Germinal center (tissue), 1 donor: Measurements from ENCODE around the gene TTLL8.

Experiments used
- DNase-seq: peaks from one replicate; pipeline ENCODE4 v3.0.0; 2012; ENCODE audit warnings: mixed read lengths, low spot score

Gene TTLL8

DNA sequence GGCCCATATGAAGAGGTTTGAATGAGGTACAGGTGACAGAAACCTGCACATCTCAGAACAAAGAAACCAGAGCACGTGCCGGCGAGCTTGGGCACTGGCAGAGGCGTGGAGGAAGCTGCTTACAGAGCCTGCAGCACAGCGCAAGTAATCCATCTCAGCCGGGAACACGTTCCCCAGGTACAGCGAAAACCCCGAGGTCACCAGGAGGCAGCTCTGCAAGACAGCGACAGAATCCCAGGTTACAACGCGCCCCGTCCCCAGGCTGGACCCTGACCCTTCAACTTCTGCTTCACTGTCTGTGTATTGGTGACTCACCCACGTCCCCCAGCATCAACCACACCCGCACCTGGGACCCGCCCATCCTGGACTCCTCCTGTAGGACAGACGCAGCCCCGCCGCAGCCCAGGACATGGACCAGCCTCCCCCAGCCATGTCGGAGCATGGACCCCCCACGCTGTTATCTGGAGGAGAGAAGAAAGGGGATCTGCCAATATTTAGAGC, 24.9 kb upstream of the TTLL8 start:
- no peak for DNase-seq

DNA sequence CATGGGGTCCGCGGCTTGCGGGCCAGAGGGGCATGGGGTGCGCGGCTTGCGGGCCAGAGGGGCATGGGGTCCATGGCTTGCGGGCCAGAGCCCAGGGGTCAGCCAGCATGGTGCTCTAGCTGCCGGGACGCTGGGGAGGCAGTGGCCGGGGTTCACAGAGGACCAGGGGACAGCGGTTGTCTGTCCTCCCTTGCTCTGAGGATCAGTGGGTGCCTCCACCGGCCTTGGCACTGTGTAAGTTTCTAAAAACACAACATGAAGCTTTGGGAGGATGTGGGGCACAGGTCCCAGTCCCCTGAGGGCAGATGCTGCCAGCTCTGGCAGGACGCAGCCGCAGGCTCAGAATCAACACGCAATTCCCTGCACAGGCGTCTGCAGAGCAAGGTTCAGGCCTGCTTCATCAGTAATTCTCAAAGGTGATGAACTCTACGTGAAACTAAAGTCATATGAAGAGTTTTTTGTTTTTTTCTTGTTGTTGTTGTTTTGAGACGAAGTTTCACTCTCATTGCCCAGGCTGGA, 24.2 kb upstream of the TTLL8 start:
- no peak for DNase-seq

DNA sequence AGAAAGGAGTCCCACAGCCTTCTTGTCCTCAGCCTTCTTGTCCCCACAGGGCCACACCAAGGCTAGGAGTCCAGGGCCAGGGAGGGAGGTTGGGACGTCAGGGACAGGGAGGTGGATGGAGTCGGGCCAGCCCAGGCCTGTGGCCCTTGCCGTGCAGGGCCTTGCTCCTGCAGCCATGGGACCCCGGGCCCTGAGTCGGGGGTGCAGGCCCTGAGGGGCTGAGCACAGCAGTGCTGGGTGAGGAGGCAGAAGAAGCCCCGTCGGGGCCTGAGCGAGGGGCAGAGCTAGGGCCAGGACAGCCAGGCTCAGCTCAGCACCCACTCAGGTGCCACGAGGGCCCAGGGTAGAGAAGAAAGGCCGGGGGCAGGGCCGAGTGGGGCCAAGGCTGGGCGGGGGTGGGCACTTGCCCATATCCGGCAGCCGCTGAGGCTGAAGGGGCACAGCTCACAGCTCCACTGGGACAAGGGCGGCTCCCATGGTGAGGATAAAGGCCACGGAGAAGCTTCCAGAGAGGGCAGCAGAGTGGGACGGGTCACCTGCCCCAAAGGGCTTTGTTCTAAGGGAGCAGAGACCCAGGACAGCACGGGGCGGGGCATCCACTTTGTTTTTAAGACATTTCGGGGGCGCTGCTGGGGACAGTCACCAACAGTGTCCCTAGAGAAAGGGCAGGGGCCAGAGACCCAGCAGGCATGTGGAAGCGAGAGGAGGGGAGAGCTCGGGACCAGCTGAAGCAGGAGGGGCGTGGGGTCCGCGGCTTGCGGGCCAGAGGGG, 23.5 kb upstream of the TTLL8 start:
- DNase-seq, result no peak

DNA sequence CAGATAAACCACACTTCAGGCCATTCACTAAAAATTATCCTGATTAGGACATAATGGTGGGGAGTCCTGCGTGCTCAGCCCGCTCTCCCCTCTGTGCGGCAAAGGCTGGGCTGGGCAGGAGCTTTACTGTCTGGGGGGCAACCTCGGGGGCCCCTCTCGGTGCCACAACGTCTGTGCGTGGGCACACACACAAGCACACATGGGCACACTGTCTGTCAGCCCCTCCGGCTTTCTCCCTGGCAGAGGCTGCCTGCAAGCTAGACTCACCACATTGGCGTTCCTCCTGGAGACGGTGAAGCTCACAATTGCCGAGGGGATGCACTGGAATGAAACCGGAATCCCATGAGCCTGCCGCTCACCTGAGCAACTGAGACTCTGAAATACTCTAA, 22.0 kb upstream of the TTLL8 start:
- DNase-seq, result no peak

DNA sequence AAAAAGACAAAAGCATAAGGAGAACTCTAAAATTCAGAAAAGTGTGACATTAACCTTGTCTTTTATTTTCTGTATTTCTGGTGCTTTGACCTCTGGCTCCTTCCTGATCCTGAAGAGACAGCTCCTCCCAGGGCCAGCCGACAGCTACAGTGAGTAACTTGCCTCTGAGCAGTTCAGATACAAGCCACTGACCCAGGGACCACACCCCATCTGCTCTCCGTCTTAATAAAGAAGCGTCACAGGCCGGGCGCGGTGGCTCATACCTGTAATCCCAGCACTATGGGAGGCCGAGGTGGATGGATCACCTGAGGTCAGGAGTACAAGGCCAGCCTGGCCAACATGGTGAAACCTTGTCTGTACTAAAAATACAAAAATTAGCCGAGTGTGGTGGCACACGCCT, 20.7 kb upstream of the TTLL8 start:
- DNase-seq, result no peak

DNA sequence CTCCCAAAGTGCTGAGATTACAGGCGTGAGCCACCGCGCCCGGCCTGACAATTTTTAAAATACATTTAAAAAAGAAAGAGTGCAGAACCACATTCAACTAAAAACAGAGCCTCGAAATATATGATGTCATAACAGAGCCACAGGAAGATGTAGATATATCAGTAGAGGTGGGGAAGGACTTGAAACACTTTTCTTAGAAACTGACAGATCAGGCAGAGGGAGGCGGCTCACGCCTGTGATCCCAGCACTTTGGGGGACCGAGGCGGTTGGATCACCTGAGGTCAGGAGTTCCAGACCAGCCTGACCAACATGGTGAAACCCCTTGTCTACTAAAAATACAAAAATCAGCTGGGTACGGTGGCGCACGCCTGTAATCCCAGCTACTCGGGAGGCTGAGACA, 20.1 kb upstream of the TTLL8 start:
- no peak for DNase-seq

DNA sequence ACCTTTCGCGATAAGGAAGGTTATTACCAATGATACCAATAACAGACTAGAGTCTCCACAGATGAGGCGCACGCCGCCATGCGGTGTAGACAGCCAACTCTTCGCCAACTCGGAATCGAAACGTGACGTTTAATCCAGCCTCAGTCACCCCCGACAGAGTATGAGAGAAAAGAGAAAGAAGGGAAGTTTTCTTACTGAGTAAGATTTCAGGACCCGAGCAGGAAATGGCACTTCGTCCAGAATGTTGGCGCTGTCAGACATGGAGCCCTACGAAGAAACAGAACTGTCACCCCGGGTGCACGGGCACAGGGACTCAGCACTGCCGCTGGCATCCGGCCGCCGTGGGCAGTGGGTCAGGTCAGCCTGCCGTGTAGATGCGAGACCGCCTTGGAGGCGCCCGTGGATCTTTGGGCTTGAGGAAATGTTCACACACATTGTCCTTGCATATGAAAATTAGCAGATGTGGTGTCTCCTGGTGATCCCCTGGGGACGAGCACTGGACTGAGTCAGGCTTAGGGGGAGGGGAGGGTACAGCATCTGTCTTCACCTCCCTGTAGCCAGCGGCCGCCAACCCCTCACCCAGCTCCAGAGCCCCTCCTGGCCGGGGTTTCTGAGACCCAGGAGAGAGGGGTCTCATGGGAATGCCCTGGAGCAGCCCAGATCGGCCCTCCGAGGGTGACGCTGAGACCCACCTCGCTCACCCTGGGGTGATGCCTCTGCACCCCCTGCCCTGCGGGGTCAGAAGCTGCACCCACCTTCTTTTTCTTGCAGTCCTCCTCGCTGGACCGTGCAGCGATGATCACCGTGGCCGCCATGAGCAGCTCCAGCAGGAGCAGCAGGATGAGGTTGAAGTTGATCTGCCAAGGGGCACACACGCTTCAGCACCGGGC, 18.8 kb upstream of the TTLL8 start:
- DNase-seq, result no peak

DNA sequence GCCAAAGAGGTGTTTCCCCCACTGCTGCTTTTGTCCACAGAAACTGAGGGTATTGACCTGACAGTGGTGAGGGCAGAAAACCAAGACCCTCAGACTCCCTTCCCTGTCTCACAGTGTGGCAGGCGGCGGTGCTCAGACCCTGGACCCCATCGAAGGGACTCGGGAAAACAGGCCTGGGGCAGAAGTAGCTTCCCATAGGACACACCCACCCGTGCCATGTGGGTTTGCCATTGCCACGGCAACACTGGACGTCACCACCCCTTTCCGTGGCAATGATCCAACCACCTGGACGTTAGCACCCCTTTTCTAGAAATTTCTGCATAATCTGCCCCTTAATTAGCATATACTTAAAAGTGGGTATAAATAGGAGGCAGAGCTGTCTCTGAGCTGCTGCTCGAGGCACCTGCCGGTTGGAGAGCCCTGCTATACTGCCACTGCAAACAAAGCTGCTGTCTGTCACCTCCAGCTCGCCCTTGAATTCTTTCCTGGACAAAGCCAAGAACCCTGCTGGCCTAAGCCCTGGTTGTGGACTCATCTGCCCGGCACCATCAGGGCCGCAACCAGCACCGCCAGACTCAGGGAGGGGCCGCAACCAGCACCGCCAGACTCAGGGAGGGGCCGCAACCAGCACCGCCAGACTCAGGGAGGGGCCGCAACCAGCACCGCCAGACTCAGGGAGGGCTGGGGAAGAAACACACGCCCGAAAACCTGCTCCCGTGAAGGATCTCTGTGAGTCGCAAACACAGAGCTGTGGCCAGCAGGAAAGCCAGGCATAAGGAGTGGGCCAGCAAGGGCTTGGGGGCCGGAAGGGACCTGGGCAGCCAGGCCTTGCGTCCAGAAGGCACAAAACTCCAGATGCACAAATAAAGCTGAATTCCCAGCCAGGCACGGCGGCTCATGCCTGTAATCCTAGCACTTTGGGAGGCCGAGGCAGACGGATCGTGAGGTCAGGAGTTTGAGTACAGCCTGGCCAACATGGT, 16.7 kb upstream of the TTLL8 start:
- DNase-seq, result no peak

DNA sequence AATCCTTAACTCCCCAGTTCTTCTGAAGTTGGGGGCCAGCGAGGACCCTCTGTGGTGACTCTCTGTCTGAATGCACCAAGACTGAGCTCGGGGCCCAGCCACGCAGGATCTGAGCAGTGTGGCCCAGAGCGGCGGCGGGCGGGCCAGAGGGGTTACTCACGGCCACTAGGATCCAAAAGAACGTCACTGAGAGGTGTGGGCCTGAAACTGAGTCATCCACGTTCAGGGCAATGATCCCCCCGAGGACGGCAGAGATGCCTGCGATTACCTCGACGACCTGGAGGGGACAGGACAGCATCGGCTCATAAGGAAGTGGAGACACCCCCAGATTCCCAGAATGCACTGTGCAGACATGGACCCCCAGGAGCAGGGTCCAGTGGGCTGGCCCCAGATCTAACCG, 16.0 kb upstream of the TTLL8 start:
- DNase-seq, result no peak

DNA sequence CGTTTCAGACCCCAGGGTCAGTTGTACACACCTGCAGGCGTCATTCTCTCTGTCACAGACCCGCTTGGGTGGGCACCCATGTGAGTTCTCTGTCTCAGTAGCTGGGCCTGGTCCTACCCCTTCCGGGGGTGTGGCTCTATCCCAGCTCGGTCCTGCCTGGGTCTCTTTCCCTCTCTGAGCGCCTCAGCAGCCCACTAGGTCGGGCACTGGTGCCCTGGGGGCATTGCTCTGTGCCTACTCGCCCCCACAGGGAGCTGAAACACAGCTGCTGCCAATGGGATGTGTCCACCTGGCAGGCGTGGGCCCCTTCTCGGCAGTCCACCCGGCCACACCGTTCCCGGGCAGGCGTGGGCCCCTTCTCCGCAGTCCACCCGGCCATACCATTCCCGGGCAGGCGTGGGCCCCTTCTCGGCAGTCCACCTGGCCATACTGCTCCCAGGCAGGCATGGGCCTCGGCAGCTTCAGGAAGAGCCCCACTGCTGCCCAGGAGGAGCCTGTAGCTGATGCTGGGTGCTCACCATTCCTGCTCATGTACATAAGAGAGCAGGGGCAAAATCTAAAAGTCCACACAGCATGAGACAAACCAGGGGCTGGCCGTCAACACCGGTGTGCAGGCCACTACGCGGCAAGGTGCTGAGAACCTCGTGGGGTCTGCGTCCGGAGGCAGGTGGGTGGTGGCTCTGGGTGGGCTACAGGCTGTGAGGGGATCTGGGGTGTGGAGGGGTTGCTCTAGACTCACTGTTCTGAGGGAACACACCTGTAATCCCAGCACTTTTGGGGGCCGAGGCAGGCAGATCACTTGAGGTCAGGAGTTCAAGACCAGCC, 14.8 kb upstream of the TTLL8 start:
- no peak for DNase-seq

DNA sequence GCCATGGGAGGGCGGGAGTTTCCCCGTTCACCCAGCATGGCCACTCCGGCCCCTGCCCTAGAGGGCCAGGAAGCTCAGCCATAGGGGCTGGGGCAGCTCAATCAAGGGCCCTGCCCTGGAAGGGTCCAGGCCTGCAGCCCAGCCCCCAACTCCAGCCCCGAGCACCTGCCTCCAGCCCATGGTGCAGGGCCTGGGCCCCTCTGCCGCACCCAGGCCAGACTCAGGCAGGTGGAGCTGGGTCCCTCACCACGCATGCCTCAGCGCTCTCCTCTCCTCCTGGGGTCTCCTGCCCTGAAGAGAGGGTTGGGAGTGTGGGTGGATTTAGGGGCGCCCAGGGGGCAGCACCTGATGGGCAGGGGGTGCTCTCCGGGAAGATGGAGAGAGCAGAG, 14.1 kb upstream of the TTLL8 start:
- DNase-seq, result no peak

DNA sequence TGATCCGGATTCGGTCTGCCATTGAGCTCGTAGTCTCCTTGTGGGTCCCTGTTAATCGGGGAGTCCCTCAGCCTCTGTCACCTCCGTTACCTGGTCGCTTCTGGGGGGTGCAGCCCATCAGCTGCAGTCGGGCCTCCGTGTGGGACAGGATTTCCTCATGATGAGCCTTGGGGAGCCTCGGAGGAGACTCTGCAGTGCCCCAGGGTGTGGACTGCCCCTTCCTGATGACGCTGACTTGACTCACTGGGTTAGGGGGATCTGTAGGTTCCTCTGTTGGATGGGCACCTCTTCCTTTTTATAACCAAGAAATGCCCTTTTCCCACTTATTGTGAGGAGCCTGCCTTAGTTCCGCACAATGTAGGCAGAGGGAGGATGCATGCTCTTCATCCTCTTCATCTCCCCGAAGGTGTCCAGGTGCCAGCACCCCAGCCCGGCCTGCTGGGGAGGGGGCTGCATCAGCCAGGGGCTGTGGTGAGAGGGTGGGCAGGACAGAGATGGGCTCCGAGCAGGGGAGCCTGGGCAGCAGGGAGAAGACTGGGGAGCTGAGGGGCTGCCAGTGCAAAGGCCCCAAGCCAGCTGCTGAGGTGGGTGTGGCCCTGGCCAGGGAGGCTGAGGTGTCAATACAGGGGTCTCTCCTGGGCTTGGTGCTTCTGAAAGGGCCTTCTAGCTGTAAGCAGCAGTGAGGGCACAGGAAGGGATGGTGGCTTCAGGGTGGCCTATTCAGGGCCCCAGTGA, 13.5 kb upstream of the TTLL8 start:
- DNase-seq, result no peak

DNA sequence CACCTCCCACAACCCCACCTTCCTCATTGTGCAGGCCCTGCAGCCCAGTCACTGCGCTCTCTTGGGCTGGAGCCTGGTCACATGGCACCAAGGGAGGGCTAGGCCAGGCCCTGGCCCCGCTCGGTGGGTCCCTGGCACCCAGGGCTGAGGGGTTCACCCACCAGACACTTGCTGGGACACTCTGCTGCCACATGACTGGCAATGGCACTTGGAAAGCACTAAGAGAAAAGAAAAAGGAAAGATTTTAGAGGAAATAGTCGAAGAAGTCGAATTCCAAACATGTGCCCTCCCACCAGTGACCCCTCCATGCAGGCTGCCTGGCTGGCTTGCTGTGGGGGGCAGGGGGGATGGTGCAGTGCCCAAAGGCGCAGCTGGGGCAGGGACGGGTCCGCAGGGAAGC, 12.3 kb upstream of the TTLL8 start:
- no peak for DNase-seq

DNA sequence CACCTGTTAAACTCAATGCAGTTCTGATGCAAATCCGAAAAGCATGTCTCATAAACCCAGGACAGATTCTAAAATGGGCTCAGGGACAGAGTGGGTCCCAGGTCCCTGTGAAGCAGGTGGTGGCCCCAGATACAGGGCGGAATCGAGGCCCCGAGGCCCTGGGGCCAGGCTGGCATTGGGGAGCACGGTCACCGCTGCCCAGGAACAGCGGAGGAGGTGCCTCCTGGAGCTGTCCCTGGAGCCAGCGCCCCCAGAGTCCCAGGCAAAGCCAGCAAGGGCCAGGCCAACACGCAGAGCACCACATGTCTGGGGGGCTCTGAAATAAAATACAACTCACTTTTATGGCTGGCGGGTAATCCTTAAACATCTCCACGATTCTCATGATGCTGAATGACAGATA, 10.0 kb upstream of the TTLL8 start:
- no peak for DNase-seq

DNA sequence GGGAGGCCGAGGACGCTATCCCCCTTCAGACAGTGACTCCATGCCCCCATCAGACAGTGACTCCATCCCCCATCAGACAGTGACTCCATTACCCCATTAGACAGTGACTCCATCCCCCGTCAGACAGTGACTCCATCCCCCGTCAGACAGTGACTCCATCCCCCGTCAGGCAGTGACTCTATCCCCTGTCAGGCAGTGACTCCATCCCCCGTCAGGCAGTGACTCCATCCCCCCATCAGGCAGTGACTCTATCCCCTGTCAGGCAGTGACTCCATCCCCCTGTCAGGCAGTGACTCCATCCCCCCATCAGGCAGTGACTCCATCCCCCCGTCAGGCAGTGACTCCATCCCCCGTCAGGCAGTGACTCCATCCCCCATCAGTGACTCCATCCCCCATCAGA, 9.1 kb upstream of the TTLL8 start:
- no peak for DNase-seq

DNA sequence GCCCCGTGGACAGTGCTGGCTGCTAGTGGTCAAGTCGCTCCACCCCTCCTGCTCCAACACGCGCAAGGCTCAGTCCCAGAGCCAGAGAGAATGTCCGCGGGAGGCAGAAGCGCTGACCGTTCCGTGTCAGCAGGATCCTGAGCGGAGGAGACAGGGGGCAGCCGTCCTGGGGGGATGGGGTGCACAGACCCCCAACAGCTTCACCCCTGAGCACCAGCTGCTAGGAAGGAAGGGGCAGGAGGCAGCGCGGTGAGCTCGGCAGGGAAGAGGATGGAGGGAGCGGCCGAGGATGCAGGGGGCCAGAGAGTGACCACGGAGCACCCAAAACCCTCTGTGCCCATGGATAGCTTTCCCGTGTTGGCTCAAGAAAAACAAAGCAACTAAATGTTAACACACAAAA, 6.4 kb upstream of the TTLL8 start:
- no peak for DNase-seq

DNA sequence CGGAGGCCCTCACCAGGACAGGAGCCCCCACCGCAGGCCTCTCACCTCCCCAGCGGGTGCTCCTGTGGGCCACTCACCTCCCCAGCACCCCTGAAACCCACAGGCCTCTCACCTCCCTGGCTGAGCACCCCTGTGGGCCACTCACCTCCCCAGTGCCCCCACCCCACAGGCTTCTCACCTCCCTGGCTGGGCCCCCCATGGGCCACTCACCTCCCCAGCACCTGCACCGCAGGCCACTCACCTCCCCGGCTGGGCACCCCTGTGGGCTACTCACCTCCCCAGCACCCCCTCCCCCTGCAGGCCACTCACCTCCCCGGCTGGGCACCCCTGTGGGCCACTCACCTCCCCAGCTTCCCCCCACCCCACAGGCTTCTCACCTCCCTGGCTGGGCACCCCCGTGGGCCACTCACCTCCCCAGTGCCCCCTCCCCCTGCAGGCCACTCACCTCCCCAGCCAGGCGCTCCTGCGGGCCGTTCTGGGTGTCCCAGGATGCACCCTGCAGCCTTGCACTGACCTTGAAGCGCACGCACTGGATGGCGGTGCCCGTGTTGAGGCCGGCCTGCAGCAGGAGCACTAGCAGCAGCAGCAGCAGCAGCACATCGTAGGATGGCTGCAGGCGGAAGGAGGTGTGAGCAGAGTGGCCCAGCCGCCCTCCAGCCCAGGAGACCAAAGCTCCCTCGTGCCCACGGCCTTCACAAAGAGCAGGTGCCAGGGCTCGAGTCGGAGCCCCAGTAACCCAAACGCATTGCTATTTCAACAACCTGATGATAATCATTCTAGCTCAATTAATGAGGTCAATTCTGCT, 5.7 kb upstream of the TTLL8 start:
- no peak for DNase-seq

DNA sequence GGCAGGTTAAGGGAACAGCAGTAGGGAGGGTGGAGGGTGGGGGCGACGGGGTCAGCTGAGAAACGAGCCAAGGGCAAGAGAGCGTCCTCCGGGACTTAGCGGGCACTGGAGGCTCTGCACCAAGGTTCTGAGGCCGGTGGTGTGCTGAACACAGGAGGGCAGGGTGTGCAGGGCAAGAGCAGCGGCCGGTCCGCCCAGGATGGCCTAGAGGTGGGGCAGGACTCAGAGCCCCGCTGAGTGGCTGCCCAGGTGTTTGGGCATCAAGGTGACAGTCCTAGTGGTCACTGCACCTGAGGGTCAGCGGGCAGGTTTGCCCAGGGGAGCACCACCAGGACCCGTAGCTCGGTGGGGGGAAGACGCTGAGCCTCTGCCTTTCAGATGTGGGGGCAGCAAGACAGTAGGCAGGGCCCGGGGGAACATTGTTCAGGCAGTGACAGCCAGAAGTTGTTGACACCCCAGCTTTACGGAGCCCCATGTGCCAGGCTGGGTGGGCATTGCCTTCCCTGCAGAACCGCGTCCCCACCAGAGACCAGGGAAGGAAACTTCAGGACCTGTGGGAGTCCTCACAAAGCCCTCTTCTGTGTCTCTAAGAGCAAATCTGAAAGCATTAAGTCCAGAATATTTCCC, 4.5 kb upstream of the TTLL8 start:
- no peak for DNase-seq

DNA sequence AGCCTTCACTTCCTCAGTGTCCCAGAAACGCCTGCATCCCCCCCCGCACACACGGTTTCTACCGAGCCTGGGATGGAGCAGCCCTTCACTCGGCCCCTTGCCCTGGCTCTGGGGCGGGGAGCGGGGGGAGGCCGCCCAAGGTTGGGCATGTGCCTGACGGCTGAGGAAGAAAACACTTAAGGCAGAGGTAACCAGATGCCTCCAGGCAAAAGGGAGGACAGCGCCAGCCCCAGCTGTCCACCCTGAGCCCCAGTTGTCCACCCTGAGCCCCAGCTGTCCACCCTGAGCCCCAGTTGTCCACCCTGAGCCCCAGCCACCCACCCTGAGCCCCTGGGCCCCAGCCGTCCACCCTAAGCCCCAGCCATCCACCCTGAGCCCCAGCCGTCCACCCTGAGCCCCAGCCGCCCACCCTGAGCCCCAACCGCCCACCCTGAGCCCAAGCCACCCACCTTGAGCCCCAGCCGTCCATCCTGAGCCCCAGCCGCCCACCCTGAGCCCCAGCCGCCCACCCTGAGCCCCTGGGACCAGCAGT, 3.8 kb upstream of the TTLL8 start:
- no peak for DNase-seq
